NCI-H460 (cell line): ENCODE data around the gene SKA3. TPM values are rescaled to one million over a fixed set of nuclear protein-coding genes. Genes with fewer than 3 reads are reported as not detected.

Experiments used
- DNase-seq: peaks from one replicate; pipeline ENCODE4 v3.0.0-alpha.2; 2016; ENCODE audit warnings: low read depth; ENCODE audit errors: extremely low read depth
- small RNA-seq, 2 experiments: library from RNA; depleted of rRNA; stranded (forward); fragments of <200 nt; gene quantifications; one replicate each; pipeline ENCODE3, GENCODE V24; 2014
- total RNA-seq: library from RNA; depleted of rRNA; stranded (reverse); fragments of >200 nt; shearing (Covaris generic); gene quantifications from 2 replicates; pipeline ENCODE4 v1.2.3, GENCODE V29; 2014; rRNA removed

Gene SKA3
- total RNA-seq, 1 experiment from 2014 or later = 16.4 TPM

DNA sequence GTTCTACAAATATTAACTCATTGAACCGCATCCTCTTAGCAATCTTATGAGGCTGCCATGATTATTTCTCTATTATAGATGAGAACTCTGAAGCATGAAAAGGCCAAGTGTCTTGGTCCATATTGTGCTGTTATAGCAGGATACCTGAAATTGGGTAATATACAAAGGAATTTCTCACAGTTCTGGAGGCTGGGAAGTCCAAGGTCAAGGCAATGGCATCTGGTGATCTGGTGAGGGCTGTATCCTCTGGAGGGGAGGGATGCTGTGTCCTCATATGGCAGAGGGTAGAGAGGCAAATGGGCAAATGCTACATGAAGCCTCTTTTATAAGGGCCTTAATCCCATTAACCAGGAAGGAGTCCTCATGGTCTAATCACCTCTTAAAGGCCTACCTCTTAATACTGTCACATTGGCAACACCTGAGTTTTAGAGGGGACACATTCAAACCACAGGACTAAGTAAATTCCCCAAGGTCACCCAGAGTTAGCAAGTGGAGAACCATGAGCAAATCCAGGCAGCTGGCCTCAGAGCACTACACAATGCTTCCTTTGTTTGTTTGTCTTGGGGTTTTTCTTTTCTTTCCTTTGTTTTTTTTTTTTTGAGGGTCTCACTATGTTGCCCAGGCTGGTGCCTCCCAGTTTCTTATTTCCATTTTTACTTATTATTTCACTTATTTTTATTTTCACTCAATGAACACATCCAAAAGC, 59.1 kb downstream of the SKA3 start:
- DNase-seq = no peak

DNA sequence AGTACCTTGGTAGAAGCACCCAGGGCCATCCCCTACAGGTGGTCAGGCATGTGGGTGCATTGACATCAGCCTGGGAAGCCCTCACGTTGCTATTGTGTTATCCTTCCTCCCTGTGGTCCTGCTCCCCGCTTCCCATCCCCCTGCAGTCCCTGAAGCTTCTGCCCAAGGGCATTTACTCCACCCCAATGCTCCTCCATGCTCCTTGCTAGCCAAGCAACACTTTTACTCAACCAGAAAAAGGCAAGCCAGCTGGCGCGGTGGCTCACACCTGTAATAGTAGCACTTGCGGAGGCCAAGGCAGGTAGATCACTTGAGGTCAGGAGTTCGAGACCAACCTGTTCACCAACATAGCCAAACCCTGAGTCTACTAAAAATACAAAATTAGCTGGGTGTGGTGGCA, 60.2 kb downstream of the SKA3 start:
- no peak for DNase-seq

DNA sequence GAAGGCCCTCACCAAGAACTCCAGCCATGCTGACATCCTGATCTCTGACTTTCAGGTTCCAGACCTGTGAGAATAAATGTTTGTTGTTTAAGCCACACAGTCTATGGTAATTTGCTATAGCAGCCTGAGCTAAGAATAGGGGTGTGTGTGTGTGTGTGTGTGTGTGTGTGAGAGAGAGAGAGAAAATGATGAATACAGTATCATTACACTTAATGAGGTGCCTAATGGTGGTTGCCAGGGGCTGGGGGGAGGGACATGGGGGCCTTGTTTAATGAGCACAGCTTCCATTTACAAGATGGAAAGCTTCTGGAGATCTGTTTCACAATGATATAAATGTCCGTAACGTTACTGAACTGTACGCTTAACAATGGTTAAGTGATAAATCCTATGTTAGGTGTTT, 61.1 kb downstream of the SKA3 start:
- DNase-seq = no peak

DNA sequence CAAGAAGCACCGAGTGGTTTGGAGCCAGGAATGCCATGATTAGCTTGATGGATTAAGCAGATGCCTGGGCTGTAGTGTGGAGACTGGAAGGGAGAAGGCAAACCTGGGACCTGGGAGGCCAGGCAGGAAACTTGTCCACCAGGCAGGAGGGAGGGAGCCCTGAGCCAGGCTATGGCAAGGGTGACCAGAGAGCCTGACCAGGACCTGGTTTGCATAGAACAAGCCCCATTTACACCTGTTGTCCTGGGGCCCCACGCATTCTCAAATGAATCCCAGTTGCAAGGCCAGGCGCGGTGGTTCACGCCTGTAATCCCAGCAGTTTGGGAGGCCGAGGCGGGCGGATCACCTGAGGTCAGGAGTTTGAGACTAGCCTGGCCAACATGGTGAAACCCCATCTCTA, 64.8 kb downstream of the SKA3 start:
- no peak for DNase-seq

DNA sequence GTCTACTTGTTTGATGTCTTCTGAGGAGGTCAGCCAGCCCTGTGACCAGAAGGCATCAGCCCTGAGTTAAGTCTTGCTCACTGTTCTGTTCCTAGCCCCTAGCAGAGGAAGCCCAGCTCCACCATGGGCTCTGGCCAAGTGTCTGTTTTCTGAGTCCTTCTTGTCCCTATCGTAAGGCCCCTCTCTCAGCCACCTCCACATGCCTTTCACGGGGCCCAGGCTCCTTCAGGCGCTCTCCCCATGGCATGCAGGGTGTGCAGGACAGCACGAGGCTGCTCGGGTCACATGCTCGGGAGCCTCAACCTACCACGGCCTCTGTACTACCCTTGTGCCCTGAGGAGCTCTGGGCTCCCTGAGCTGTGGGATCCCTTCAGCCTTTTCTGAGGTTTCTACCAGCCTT, 67.2 kb downstream of the SKA3 start:
- no peak for DNase-seq

DNA sequence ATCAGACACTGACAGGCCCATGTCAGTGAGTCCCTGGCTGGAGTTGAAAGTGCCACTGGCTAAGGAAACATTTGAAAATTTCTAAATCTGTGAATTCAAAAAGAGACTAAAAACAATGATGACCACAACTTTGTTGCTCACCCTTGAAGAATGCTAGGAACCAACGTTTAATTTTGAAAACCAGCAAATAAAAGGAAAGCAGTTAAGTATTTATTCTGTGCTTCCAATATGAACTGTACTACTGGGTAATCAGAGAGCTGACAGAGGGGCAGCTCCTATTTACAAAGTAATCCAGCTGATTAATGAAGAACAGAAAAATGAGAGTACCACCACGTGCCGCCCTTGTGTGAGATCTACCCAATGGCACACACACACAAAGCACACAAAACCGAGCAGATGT, 70.3 kb downstream of the SKA3 start:
- DNase-seq = no peak

DNA sequence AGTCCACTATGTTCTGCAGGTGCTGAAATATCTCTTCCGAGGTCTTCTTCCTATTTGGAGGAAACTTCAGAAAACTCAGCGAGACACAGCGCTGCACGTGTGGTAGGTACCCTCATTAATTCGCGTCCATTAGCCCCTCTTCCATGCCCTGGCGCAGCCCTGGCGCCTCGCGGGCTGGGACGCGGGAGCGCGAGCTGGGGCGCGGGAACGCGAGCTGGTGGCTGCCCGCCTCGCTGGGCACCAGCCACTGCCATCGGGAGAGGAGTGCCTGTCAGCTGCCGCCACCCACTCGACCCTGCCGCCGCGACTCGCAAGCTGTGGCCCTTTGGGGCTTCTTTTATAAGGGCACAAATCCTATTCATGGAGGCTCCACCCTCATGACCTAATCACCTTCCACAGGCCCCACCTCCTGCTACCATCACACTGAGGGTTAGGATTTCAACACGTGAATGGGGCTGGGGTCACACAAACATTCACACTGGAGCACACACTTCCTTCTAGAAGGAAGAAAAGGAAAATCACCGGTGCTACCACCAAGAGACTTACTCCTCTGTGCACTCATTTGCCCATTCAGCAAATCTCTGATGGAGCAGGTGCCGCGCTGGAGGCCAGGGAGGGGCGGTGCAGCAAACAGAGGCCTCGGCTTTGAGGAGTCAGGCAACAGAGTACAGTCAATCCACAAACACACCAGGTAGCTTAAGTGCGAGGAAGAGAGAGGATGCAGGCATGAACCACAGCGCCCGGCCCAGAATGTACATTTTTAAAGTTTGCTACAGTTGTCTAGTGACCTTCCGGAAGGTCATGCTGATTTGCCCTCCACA, 71.9 kb downstream of the SKA3 start:
- DNase-seq = no peak

Small RNAs within 50 kb of the gene (small RNA-seq; reads per million reads assigned to genes)
- gene AL158032.1 (0 reads per million in 2 experiments), gene RF00086 (0 to 0.17 reads per million in 2 experiments), gene RF02116 (0 reads per million in 2 experiments)

Other genes starting within 250 kb of the SKA3 start
- gene LATS2, start 115.0 kb downstream of the SKA3 start, total RNA-seq = 16.7 and 19.1 TPM in 2 replicates
- 89.5 and 105 TPM in 2 replicates for gene SAP18, start 36.4 kb downstream of the SKA3 start, total RNA-seq
- 23.8 and 26.3 TPM in 2 replicates for gene MRPL57, start 106 bp upstream of the SKA3 start, total RNA-seq